GM23338 (cell line): Measurements from ENCODE around the gene TYRP1. TPM values are rescaled to one million over a fixed set of nuclear protein-coding genes. Genes with fewer than 3 reads are reported as not detected.

Source experiments
- ATAC-seq: fragments of 200-7000 bp; cut with Tn5 transposase; 3 replicates; pipeline ENCODE4 v1.9.1; 2020
- DNase-seq: peaks from one replicate; pipeline ENCODE4 v3.0.0-alpha.2; 2015; ENCODE audit warnings: low spot score
- H2AFZ ChIP-seq: fragments of 200-600 bp; sonication (generic); 2 replicates; pipeline ENCODE4 v1.8.0; 2016; ENCODE audit warnings: antibody characterized with exemption, mild to moderate bottlenecking, moderate library complexity
- H3F3A ChIP-seq: fragments of 200-600 bp; sonication (generic); replicated peaks from 2 replicates; pipeline ENCODE4 v1.8.0; 2017; ENCODE audit warnings: antibody characterized with exemption, mixed run types, low read depth
- H3K27ac ChIP-seq: fragments of 200-600 bp; sonication (generic); 2 replicates; pipeline ENCODE4 v1.6.1; 2016; ENCODE audit warnings: low read depth
- H3K27me3 ChIP-seq: fragments of 200-600 bp; sonication (generic); 2 replicates; pipeline ENCODE4 v1.8.0; 2016; ENCODE audit warnings: mild to moderate bottlenecking, mixed run types, moderate library complexity; ENCODE audit not compliant: insufficient read depth
- H3K36me3 ChIP-seq: fragments of 200-600 bp; sonication (generic); 2 replicates; pipeline ENCODE4 v1.8.0; 2016; ENCODE audit warnings: mild to moderate bottlenecking; ENCODE audit not compliant: insufficient read depth
- H3K4me1 ChIP-seq: fragments of 200-600 bp; sonication (generic); 2 replicates; pipeline ENCODE4 v1.8.0; 2016; ENCODE audit warnings: mild to moderate bottlenecking, moderate library complexity; ENCODE audit not compliant: insufficient read depth
- H3K4me2 ChIP-seq: fragments of 200-600 bp; sonication (generic); 2 replicates; pipeline ENCODE4 v1.7.1; 2017; ENCODE audit warnings: mixed run types
- H3K4me3 ChIP-seq: fragments of 200-600 bp; sonication (generic); 2 replicates; pipeline ENCODE4 v1.6.1; 2016; ENCODE audit warnings: mixed run types
- H3K79me2 ChIP-seq: fragments of 200-600 bp; sonication (generic); replicated peaks from 2 replicates; pipeline ENCODE4 v1.8.0; 2017; ENCODE audit warnings: mild to moderate bottlenecking; ENCODE audit not compliant: insufficient read depth
- H3K9me2 ChIP-seq: fragments of 200-600 bp; sonication (generic); 2 replicates; pipeline ENCODE4 v1.8.0; 2017; ENCODE audit not compliant: insufficient read depth
- H4K20me1 ChIP-seq: fragments of 200-600 bp; sonication (generic); replicated peaks from 2 replicates; pipeline ENCODE4 v1.8.0; 2017; ENCODE audit warnings: mild to moderate bottlenecking; ENCODE audit not compliant: insufficient read depth
- H3K27ac Mint-ChIP-seq: 2 replicates; pipeline ENCODE4 v1.8.0; 2020; ENCODE audit warnings: inconsistent platforms, mild to moderate bottlenecking, moderate library complexity, mixed read lengths
- H3K27me3 Mint-ChIP-seq: 3 replicates; pipeline ENCODE4 v1.8.0; 2022; ENCODE audit warnings: low read depth, mild to moderate bottlenecking, moderate library complexity, mixed read lengths, inconsistent platforms; ENCODE audit not compliant: insufficient read depth, poor library complexity
- H3K36me3 Mint-ChIP-seq: 3 replicates; pipeline ENCODE4 v1.8.0; 2021; ENCODE audit warnings: low read depth, mild to moderate bottlenecking, inconsistent platforms, moderate library complexity, mixed read lengths
- H3K4me1 Mint-ChIP-seq: 3 replicates; pipeline ENCODE4 v1.8.0; 2020; ENCODE audit warnings: mild to moderate bottlenecking, inconsistent platforms, mixed read lengths
- H3K4me3 Mint-ChIP-seq: 3 replicates; pipeline ENCODE4 v1.8.0; 2021; ENCODE audit warnings: moderate library complexity, mild to moderate bottlenecking, inconsistent platforms, mixed read lengths
- H3K9me3 Mint-ChIP-seq: 3 replicates; pipeline ENCODE4 v1.8.0; 2020; ENCODE audit warnings: moderate library complexity, mild to moderate bottlenecking, inconsistent platforms, mixed read lengths
- CREB1 ChIP-seq: fragments of 250-450 bp; sonication (Bioruptor Pico); IDR thresholded peaks from 2 replicates; pipeline ENCODE4 v1.5.0; 2020; ENCODE audit warnings: low read depth, mild to moderate bottlenecking, moderate library complexity
- CTCF ChIP-seq, 2 experiments: fragments of 200-600 bp in 1 of 2; sonication (generic) in 1 of 2; conservative IDR thresholded peaks; 2 replicates each; pipeline versions ENCODE4 v1.5.1 to v1.6.1; 2016 to 2017; ENCODE audit warnings: antibody characterized with exemption in 2 of 2, low read depth in 2 of 2, mild to moderate bottlenecking in 2 of 2, moderate library complexity in 1 of 2
- JUNB ChIP-seq: IDR thresholded peaks from one replicate; pipeline ENCODE4 v1.6.1; 2016; ENCODE audit warnings: antibody characterized with exemption; ENCODE audit not compliant: unreplicated experiment
- NANOG ChIP-seq: IDR thresholded peaks from 2 replicates; pipeline ENCODE4 v1.6.1; 2016; ENCODE audit warnings: antibody characterized with exemption, borderline replicate concordance
- POLR2AphosphoS5 ChIP-seq: IDR thresholded peaks from 2 replicates; pipeline ENCODE4 v1.6.1; 2016; ENCODE audit warnings: antibody characterized with exemption, low read depth
- STAT1 ChIP-seq: IDR thresholded peaks from one replicate; pipeline ENCODE4 v1.6.1; 2016; ENCODE audit warnings: antibody characterized with exemption; ENCODE audit not compliant: unreplicated experiment
- ZNF114 ChIP-seq: fragments of 250-450 bp; sonication (Bioruptor Pico); IDR thresholded peaks from 2 replicates; pipeline ENCODE4 v1.5.0; 2020; ENCODE audit warnings: mild to moderate bottlenecking, moderate library complexity
- ZNF462 ChIP-seq: fragments of 250-450 bp; sonication (Bioruptor Pico); IDR thresholded peaks from 2 replicates; pipeline ENCODE4 v1.5.0; 2020; ENCODE audit warnings: mild to moderate bottlenecking, moderate library complexity
- polyA plus RNA-seq: library from polyadenylated mRNA; unstranded; fragments of >200 nt; fragmentation: Nextera tagmentation; extraction: Ambion mirVana; gene quantifications from 2 replicates; pipeline ENCODE4 v1.2.1, GENCODE V29; 2016
- total RNA-seq: library from RNA; depleted of rRNA; stranded (reverse); fragments of >200 nt; shearing (Covaris generic); gene quantifications from 2 replicates; pipeline ENCODE4 v1.2.3, GENCODE V29; 2014
- TF ChIP-seq, protein P1 (sequence below): IDR thresholded peaks from 2 replicates; pipeline ENCODE4 v1.6.1; 2016; ENCODE audit warnings: antibody characterized with exemption
- TF ChIP-seq, protein P2 (sequence below): IDR thresholded peaks from one replicate; pipeline ENCODE4 v1.6.1; 2018; ENCODE audit warnings: antibody characterized with exemption; ENCODE audit not compliant: unreplicated experiment

The TYRP1 gene
- total and polyA plus RNA-seq, 2 experiments from 2014 or later: not detected

DNA sequence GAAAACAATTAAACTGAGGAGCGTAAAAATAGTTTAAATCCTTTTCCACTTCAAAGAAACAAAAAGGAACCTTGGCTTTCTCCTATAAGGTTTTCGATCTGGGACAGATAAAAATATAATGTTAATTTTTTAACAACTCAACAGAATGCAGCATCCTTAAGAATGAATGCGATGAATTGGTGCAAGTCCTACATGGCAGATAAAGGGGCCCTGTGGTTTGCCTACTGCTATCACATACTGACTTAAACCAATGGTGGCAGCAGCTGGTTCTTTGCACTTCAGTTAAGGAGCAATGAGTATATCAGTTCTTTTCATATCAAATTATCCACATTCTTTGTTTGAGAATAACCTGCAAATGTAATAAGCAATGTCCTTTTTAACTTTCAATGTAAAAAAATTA, 12.4 kb upstream of the TYRP1 start (continued):
- TF ChIP-seq ZNF462 (CRISPR knock-in tag): no peak
- no peak for TF ChIP-seq ZNF114 (CRISPR knock-in tag)
- no peak for TF ChIP-seq JUNB

GRCh38 chr9:12681620-12682019, 11.6 kb upstream of the TYRP1 start:
- Histone ChIP-seq H4K20me1 (no peaks in the 10 kb centered on the region), H3K27me3 (no peaks in the 10 kb centered on the region), H2AFZ (no peak overlapping the region), H3K4me2 (no peak overlapping the region), H3K79me2 (no peaks in the 10 kb centered on the region), H3F3A (no peaks in the 10 kb centered on the region), H3K27ac (no peak overlapping the region), H3K4me1 (peaks cover 14% of the 10 kb centered on the region; the same call in 1 of the 2 replicates), H3K9me2 (no peaks in the 10 kb centered on the region), H3K4me3 (no peak overlapping the region), H3K36me3 (no peaks in the 10 kb centered on the region)
- Mint-ChIP-seq H3K36me3 (no peaks in the 10 kb centered on the region), H3K4me3 (no peak overlapping the region), H3K27me3 (no peaks in the 10 kb centered on the region), H3K27ac (0 out of 2 replicates have a peak overlapping the region, but pooled peaks have one; percentile 1), H3K4me1 (peaks cover 11% of the 10 kb centered on the region), H3K9me3 (no peaks in the 10 kb centered on the region)
- ATAC-seq (no peak), DNase-seq (no peak)
- TF ChIP-seq, protein P1, sequence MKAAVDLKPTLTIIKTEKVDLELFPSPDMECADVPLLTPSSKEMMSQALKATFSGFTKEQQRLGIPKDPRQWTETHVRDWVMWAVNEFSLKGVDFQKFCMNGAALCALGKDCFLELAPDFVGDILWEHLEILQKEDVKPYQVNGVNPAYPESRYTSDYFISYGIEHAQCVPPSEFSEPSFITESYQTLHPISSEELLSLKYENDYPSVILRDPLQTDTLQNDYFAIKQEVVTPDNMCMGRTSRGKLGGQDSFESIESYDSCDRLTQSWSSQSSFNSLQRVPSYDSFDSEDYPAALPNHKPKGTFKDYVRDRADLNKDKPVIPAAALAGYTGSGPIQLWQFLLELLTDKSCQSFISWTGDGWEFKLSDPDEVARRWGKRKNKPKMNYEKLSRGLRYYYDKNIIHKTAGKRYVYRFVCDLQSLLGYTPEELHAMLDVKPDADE: no peak
- TF ChIP-seq STAT1 (no peak), CREB1 (CRISPR knock-in tag) (no peak), JUNB (no peak), NANOG (no peak), POLR2AphosphoS5 (no peak), CTCF (conservative IDR thresholded peaks at IDR 0.05; ENCODE audit: low read depth in 2 of 2) (no peak)
- TF ChIP-seq, protein P2, sequence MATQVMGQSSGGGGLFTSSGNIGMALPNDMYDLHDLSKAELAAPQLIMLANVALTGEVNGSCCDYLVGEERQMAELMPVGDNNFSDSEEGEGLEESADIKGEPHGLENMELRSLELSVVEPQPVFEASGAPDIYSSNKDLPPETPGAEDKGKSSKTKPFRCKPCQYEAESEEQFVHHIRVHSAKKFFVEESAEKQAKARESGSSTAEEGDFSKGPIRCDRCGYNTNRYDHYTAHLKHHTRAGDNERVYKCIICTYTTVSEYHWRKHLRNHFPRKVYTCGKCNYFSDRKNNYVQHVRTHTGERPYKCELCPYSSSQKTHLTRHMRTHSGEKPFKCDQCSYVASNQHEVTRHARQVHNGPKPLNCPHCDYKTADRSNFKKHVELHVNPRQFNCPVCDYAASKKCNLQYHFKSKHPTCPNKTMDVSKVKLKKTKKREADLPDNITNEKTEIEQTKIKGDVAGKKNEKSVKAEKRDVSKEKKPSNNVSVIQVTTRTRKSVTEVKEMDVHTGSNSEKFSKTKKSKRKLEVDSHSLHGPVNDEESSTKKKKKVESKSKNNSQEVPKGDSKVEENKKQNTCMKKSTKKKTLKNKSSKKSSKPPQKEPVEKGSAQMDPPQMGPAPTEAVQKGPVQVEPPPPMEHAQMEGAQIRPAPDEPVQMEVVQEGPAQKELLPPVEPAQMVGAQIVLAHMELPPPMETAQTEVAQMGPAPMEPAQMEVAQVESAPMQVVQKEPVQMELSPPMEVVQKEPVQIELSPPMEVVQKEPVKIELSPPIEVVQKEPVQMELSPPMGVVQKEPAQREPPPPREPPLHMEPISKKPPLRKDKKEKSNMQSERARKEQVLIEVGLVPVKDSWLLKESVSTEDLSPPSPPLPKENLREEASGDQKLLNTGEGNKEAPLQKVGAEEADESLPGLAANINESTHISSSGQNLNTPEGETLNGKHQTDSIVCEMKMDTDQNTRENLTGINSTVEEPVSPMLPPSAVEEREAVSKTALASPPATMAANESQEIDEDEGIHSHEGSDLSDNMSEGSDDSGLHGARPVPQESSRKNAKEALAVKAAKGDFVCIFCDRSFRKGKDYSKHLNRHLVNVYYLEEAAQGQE: no peak
